Measurements from ENCODE around the gene SHE. TPM values are rescaled to one million over a fixed set of nuclear protein-coding genes. Genes with fewer than 3 reads are reported as not detected.

Gene SHE
- total and polyA plus RNA-seq, 2 of the 8 experiments (the other 6 are each of a cell fraction or from before 2014, with no cell fraction given), result 0.44 to 0.45 TPM

GRCh38 chr1:154519591-154519991 is 17.4 kb upstream of the SHE start:
- ChIA-PET POLR2A (ENCODE audit: partially characterized antibody) (interaction anchor here (0.9 kb wide), 1 partner anchor 51 kb away, joined by 3 read pairs; no protein-coding TSS in a partner anchor), CTCF (ENCODE audit: partially characterized antibody) (interaction anchor here (1.5 kb wide), 2 partner anchors 12 to 27 kb away, joined by 4 read pairs; no protein-coding TSS in a partner anchor)
- Histone ChIP-seq H3K18ac (ENCODE audit: extremely low read depth, low read length) (no peak overlapping the region), H3K4me2 (ENCODE audit: insufficient read depth in 1 of 2, low read depth in 2 of 2, low read length in 2 of 2) (no peak overlapping the region), H2BK15ac (ENCODE audit: low read length) (no peak overlapping the region), H3K23me2 (ENCODE audit: low read depth, low read length) (no peaks in the 10 kb centered on the region), H4K8ac (ENCODE audit: extremely low read depth, insufficient read depth, low read length) (no peak overlapping the region; the same call in 1 of the 2 replicates), H3K4me3 (ENCODE audit: extremely low read depth in 1 of 4, insufficient read depth in 2 of 4, low read depth in 3 of 4, low read length in 4 of 4) (no peak overlapping the region), H3K4me1 (replicated peaks in 1 of 4; ENCODE audit: control insufficient read depth in 3 of 4, insufficient read depth in 4 of 4, low read length in 3 of 4) (no peaks in the 10 kb centered on the region; a peak in 1 of 7 replicates), H3K9ac (replicated peaks in 1 of 4; ENCODE audit: extremely low read depth in 1 of 4, low read depth in 3 of 4, low read length in 3 of 4) (no peak overlapping the region), H2BK120ac (replicated peaks; ENCODE audit: low read depth, low read length) (no peak overlapping the region), H3K56ac (replicated peaks; ENCODE audit: insufficient read length, low read depth, low read length) (no peak overlapping the region), H3K9me3 (ENCODE audit: insufficient read depth in 2 of 2, low read depth in 1 of 2, low read length in 1 of 2) (no peaks in the 10 kb centered on the region), H4K20me1 (replicated peaks in 1 of 2; ENCODE audit: control insufficient read depth in 1 of 2, insufficient read depth in 2 of 2, low read length in 2 of 2) (no peaks in the 10 kb centered on the region), H2AFZ (ENCODE audit: low read length) (no peak overlapping the region), H2BK20ac (ENCODE audit: low read length) (no peak overlapping the region), H2BK5ac (ENCODE audit: low read depth, low read length) (no peak overlapping the region), H3K27ac (ENCODE audit: low read depth, low read length) (no peak overlapping the region), H2AK5ac (ENCODE audit: low read depth, low read length) (no peak overlapping the region), H3K14ac (ENCODE audit: insufficient read length) (no peak overlapping the region), H4K5ac (ENCODE audit: insufficient read length, low read depth, low read length) (no peak overlapping the region), H3K36me3 (ENCODE audit: control insufficient read depth in 2 of 4, insufficient read depth in 4 of 4, low read length in 3 of 4) (no peaks in the 10 kb centered on the region; a peak in 1 of 8 replicates), H2BK12ac (ENCODE audit: low read depth, low read length) (no peak overlapping the region), H3K79me2 (ENCODE audit: control insufficient read depth in 1 of 2, insufficient read depth in 2 of 2, low read length in 2 of 2) (no peaks in the 10 kb centered on the region), H4K91ac (replicated peaks; ENCODE audit: insufficient read length, low read length) (no peak overlapping the region), H3K79me1 (ENCODE audit: low read depth, low read length) (no peaks in the 10 kb centered on the region), H3K4ac (replicated peaks; ENCODE audit: insufficient read length, low read depth, low read length) (no peak overlapping the region), H3K23ac (ENCODE audit: insufficient read length) (no peak overlapping the region), H3K27me3 (replicated peaks in 1 of 4; ENCODE audit: control insufficient read depth in 3 of 4, extremely low read depth in 1 of 4, insufficient read depth in 3 of 4, low read length in 3 of 4) (peaks cover 0 to 3% (median 0%) of the 10 kb centered on the region in 4 experiments; a peak in 1 of 7 replicates)
- no peak for DNase-seq (ENCODE audit: low read depth in 1 of 2, low spot score in 2 of 2)
- FAIRE-seq, result no peak
- 82% methylated on average over 9 of the region's 9 CpGs; no CpG with 5 or more reads in 1 of the 2 experiments for WGBS, 2 experiments (ENCODE audit: extremely low coverage in 1 of 2, insufficient coverage in 1 of 2, insufficient read length in 1 of 2, insufficient replicate concordance in 2 of 2, low coverage in 1 of 2, low lambda C conversion rate in 2 of 2, missing lambda C conversion rate in 1 of 2)
- TF ChIP-seq FOSL1 (IDR thresholded peaks at IDR 0.05; ENCODE audit: insufficient read depth, low read depth, low read length) (no peak), TAF7 (optimal IDR thresholded peaks at IDR 0.05; ENCODE audit: borderline replicate concordance, low read depth, low read length) (no peak), RFX5 (IDR thresholded peaks at IDR 0.05; ENCODE audit: borderline replicate concordance, low read depth, low read length) (no peak), JUND (IDR thresholded peaks at IDR 0.05; ENCODE audit: low read length) (no peak)

Data from H1 (cell line).